ENCODE data around the gene APEH.

The APEH gene

GRCh38 chr3:49673715-49674496 is at the start of gene APEH:
Gene APEH (plus strand): TSS chr3:49674351. CDS start chr3:49674402, 51 bp downstream.
- no peak for DNase-seq

DNA sequence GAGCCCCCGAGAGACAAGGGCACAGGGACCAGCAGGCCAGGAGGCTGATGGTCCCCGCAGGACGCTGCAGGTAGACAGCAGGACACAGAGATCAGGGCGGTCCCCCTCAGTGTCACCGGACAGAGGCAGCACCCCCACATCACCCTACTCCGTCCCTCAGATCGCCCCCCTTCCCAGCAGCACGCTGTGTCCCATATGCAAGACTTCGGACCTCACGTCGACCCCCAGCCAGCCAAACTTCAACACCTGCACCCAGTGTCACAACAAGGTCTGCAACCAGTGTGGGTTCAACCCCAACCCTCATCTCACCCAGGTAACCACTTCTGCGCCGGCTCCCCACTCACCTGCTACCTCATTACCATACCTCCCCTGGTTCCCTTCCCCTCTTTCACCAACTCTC is 49.1 kb upstream of the APEH start:
- no peak for DNase-seq

DNA sequence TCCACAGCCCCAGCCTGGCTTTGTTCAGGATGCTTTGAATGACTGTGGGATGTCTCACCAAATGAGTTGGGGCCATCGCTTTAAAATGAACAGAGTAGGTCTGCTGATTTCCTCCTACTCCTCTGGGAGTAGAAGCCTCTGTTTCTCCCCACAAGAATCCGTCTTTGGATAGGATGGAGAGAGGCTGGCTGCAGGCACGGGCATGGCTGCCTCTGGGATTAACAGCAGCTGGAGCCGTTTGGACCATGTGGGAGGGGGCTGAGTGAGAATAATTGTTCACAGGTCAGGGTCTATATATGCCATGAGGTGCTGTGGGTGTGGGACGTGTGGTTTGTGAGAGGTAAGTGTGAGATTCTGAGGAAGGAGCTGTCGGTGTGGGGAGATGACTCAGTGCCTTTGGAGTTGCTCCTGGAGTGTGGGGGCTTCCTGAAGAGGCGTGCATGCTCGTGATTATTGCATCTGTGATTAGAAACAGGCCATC is 48.0 kb upstream of the APEH start:
- no peak for DNase-seq

DNA sequence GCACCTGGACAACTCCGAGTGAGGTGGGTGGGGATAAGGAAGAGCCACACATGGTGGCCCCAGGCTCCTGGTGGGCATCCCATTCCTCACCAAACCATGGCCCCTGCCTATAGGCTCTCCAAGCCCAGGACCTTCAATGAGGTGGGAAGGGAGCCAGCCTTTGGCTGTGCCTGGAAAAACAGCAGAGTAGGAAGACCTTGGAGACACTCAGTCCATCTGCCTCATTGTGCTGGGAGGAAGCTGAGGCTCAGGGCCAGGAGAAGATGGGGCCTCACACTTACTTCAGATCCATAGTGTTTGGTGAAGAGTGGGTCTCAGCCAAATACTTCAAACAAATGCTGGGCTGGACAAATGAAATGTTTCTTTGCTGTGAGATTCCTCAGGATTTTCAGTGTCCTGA is 47.4 kb upstream of the APEH start:
- DNase-seq = no peak

DNA sequence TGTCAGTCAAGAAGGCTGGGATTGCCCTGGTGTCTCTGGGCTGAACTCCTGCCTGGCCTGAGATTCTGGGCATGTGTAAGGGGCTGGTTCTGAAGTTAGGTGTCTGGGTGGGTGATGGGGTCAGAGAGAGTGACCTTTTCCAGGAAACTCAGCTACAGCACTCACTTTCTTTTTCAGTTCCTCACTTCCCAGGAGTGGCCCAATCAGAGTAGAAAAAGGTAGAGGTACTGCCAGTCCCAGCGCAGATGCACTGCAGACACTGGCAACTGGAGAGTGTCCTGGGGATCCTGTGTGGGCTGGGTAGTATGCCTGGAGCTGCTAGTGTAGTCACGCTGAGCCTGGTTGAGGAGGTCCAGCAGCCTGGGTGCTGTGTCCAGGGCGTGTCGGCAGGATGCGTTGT is 46.5 kb upstream of the APEH start:
- no peak for DNase-seq

- DNase-seq = no peak
Measured at GRCh38 chr3:49628249-49628648, 45.9 kb upstream of the APEH start.

- DNase-seq = no peak
Measured at GRCh38 chr3:49629451-49629850, 44.7 kb upstream of the APEH start.

GRCh38 chr3:49629866-49630265 is 44.3 kb upstream of the APEH start:
- no peak for DNase-seq

GRCh38 chr3:49630784-49631183 is 43.4 kb upstream of the APEH start:
- DNase-seq = no peak

DNA sequence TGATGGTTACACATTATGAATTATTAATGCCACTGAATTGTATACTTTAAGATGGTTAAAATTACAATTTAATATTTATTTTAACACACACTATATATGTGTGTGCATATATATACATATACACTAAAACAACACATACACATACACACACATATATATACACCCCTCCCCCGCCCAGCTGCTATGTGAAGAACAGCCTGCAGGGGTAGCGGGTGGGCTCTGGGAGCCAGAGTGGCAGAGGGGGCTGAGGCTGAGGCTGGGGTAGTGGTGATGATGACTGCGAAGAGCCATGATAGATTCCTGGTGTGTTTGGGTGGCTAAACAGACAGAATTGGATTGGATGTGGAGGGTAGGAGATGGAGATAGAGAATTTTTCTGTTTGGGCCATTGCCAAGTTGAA is 39.4 kb upstream of the APEH start:
- DNase-seq = no peak

GRCh38 chr3:49636883-49637609 is 37.1 kb upstream of the APEH start:
- no peak for DNase-seq

DNA sequence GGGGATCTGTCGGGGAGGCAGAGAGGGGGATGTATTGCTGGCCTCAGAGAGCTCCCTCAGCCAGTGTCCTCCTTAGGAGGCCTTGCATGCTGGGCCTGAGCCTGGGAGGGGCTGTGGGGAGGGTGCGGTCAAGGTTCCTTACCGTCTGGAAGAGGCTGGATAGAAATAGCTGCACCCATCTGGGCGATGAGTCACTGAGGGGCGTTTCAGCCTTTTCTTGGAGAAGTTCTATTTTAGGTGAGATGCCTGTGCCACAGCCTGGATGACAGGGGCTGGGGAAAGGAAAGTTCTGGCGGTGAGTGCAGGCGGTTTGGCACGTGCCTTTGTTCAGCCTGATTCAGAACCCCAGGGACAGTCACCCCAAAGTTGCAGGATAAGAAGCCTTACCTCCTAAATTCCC is 35.7 kb upstream of the APEH start:
- DNase-seq = no peak

- no peak for DNase-seq
Measured at GRCh38 chr3:49639551-49639950, 34.6 kb upstream of the APEH start.

GRCh38 chr3:49641292-49641691 is 32.9 kb upstream of the APEH start:
- DNase-seq = no peak

- no peak for DNase-seq
Measured at GRCh38 chr3:49641921-49642707, 32.0 kb upstream of the APEH start.

DNA sequence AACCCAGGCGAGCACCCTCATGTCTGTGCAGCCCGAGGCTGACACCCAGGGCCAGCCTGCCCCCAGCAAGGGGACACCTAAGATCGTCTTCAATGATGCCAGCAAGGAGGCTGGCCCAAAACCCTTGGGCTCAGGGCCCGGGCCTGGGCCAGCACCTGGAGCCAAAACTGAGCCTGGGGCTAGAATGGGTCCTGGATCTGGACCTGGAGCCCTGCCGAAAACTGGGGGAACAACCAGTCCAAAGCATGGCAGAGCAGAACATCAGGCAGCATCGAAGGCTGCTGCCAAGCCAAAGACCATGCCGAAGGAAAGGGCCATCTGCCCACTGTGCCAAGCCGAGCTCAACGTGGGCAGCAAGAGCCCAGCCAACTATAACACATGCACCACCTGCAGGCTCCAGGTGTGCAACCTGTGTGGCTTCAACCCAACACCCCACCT is 31.4 kb upstream of the APEH start:
- DNase-seq = no peak

GRCh38 chr3:49644684-49645083 is 29.5 kb upstream of the APEH start:
- DNase-seq = no peak

DNA sequence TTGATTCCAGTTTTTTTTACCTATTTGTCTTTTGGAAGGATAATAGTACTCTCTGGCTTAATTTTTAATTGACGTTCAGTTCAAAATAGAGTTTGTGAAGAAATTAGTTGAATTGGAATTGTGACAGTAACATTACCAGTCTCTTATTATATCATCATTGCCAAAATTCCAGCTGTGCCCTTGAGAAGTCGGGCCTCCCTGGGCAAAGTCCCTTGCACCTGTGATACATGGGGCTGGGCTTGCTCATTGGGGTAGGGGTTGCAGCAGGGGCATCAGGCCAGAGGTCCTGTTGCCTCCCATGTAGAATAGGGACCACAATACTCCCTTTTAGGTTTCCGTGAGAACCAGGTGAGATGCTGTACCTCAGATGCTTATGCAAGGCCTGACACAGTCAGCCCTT is 27.9 kb upstream of the APEH start:
- no peak for DNase-seq

DNA sequence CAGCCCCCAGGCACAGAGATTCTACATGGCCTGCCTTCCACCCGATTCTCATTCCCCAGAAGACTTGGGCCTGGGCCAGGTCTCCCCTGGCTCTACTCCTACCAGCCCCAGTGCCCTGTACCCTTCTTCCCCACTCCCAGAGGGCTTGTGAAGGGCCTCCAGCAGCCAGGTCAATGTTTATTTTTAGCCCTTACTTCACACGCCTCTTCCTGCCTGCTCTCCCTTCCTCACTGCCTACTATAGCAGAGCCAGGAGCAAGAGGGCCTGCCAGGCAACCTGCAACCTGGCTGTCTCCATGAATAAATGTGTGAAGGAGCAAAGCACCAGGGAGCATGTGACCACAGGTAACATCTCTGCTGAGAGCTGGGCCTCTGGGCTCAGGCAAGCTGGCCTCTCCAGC is 26.4 kb upstream of the APEH start:
- no peak for DNase-seq

DNA sequence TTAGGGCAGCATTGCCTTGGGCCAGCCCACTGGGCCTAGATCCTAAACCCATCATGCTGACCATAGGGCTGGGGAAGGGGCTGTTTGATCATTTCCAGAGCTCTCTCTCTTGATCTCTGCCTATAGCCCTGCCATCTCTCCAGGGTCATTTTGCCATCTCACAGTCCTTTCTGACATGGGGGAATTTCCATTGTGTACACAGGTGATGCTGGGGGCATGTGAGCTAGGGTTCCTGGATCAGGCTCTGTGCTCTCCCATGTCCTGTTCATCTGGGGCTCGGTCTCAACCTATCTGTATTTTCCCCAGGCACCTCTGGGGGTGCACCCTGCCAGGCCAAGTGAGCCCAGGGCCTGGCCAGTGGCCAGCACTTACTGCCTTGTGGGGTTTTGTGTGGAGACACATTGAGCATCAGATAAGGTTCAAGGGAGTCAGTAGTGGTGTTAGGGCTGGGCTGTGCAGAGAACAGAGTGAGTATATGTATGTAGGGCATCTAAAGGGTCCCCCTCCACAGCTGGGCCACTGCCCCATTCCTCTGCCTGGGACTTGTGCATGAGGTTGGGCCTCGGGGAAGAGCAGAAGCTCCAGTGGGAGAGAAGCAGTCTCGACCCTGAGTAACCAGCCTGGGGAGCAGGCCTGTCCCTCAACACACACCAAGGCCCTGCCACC is 25.7 kb upstream of the APEH start:
- no peak for DNase-seq

DNA sequence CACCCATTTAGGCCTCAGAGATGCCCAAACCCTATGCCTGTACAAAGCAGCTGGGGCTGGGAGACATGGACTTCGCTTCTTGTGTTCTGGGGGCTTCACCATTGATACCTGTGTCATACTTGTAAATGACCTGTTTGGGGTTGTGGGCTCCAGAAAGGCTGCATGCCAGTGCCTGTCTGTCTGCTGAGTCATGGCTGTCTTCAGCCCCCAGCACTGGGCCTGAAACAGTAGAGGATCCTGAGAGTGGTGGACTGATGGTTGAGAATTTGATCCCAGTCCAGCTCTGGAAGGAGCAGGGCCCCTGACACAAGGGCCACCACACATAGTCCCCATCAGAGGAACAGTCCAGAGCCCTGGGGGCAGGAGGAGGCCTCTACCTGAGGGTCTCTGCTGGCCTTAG is 24.6 kb upstream of the APEH start:
- no peak for DNase-seq

- DNase-seq = no peak
Measured at GRCh38 chr3:49650177-49650576, 24.0 kb upstream of the APEH start.

- no peak for DNase-seq
Measured at GRCh38 chr3:49650637-49651036, 23.5 kb upstream of the APEH start.
